K562 (cell line): ENCODE measurements around the gene CNOT6L. TPM values are rescaled to one million over a fixed set of nuclear protein-coding genes. Genes with fewer than 3 reads are reported as not detected.

Source experiments
- CTCFL ChIP-seq: IDR thresholded peaks from 2 replicates; pipeline ENCODE4 v1.6.1; 2011; ENCODE audit warnings: borderline replicate concordance, low read depth, mild to moderate bottlenecking, moderate library complexity, low read length; ENCODE audit not compliant: insufficient read depth, poor library complexity, severe bottlenecking
- FOXA3 ChIP-seq, 2 experiments: fragments of 450-650 bp in 1 of 2; sonication (generic) in 1 of 2; formaldehyde crosslinking; IDR thresholded peaks in 1 of 2; conservative IDR thresholded peaks in 1 of 2; 2 replicates each; pipeline versions ENCODE4 v1.4.0 to v1.8.0; 2020 to 2022; ENCODE audit warnings: mild to moderate bottlenecking in 2 of 2, missing genetic modification reagents in 1 of 2
- HMBOX1 ChIP-seq: sonication (generic); IDR thresholded peaks from 2 replicates; pipeline ENCODE4 v1.6.1; 2016
- KDM1A ChIP-seq, 2 experiments: fragments of 450-650 bp; IDR thresholded peaks; 2 replicates each; pipeline ENCODE4 v1.6.1; 2016; ENCODE audit warnings: mild to moderate bottlenecking in 2 of 2
- NBN ChIP-seq: fragments of 450-650 bp; IDR thresholded peaks from 2 replicates; pipeline ENCODE4 v1.6.1; 2016; ENCODE audit warnings: low read depth, mild to moderate bottlenecking
- NR2C2 ChIP-seq, 2 experiments: fragments of 200-800 bp in 1 of 2; sonication (Bioruptor generic) in 1 of 2; sonication (generic) in 1 of 2; formaldehyde crosslinking in 1 of 2; IDR thresholded peaks; 2 replicates each; pipeline versions ENCODE4 v1.6.1 to v1.8.0; 2016 to 2022; ENCODE audit warnings: mild to moderate bottlenecking in 1 of 2, missing compliant biosample characterization in 1 of 2, missing genetic modification characterization in 1 of 2, missing genetic modification reagents in 1 of 2
- NUFIP1 ChIP-seq: fragments of 450-650 bp; IDR thresholded peaks from 2 replicates; pipeline ENCODE4 v1.6.1; 2018; ENCODE audit not compliant: partially characterized antibody
- PBX2 ChIP-seq, 2 experiments: IDR thresholded peaks in 1 of 2; conservative IDR thresholded peaks in 1 of 2; 2 replicates each; pipeline ENCODE4 v1.6.1; 2016; ENCODE audit warnings: low read depth in 2 of 2, mild to moderate bottlenecking in 1 of 2, missing compliant biosample characterization in 1 of 2, missing genetic modification characterization in 1 of 2, moderate library complexity in 1 of 2
- YBX1 ChIP-seq: fragments of 450-650 bp; IDR thresholded peaks from 2 replicates; pipeline ENCODE4 v1.7.1; 2016; ENCODE audit warnings: mild to moderate bottlenecking
- ZNF41 ChIP-seq: fragments of 250-450 bp; sonication (Bioruptor Pico); conservative IDR thresholded peaks from 2 replicates; pipeline ENCODE4 v1.4.0; 2020; ENCODE audit warnings: mild to moderate bottlenecking
- polyA plus RNA-seq, 8 experiments: library from polyadenylated mRNA; depleted of rRNA in 4 of 8; stranded (reverse) in 5 of 8; unstranded in 3 of 8; fragments of >200 nt; fragmentation: Nextera tagmentation in 2 of 8; fragmentation: Illumina TruSeq in 1 of 8; extraction: Ambion mirVana in 2 of 8; extraction: Trizol in 1 of 8; gene quantifications; 2 replicates each; pipeline versions ENCODE4 v1.2.1 to v1.2.3, GENCODE V29; 2011 to 2014; ENCODE audit warnings: inconsistent platforms in 1 of 8, missing spikeins in 1 of 8
- total RNA-seq, 7 experiments: library from RNA; depleted of rRNA in 6 of 7; stranded (reverse); fragments of >200 nt in 6 of 7; fragmentation: Illumina TruSeq in 2 of 7; extraction: Trizol in 2 of 7; gene quantifications; 2 replicates each; pipeline versions ENCODE4 v1.2.1 to v1.2.3, GENCODE V29; 2011 to 2021; ENCODE audit warnings: low replicate concordance in 1 of 7

CNOT6L gene
- total and polyA plus RNA-seq, 9 of the 15 experiments (the other 6 are each of a cell fraction or from before 2014, with no cell fraction given): 3.7 to 27.9 (median 6.5) TPM

- no peak for TF ChIP-seq FOXA3 (CRISPR knock-in tag; conservative IDR thresholded peaks at IDR 0.05 in 1 of 2, IDR thresholded peaks at IDR 0.05 in 1 of 2)
- peak in 1 of 2 experiments; percentile 12; a peak in 1 of 4 replicates for TF ChIP-seq KDM1A (IDR thresholded peaks at IDR 0.05)
- TF ChIP-seq NBN: peak; percentile 55; the same call in 1 of the 2 replicates
- TF ChIP-seq HMBOX1: no peak
- TF ChIP-seq CTCFL: peak; percentile 77
- TF ChIP-seq ZNF41 (CRISPR knock-in tag): 0 out of 2 replicates have a peak, but pooled peaks have one; percentile 31
- TF ChIP-seq PBX2 (CRISPR knock-in tag; IDR thresholded peaks at IDR 0.05; ENCODE audit: low read depth): peak; percentile 81
- peak; percentile 93 for TF ChIP-seq PBX2 (tag; conservative IDR thresholded peaks at IDR 0.05; ENCODE audit: low read depth)
- TF ChIP-seq NUFIP1: no peak
- TF ChIP-seq NR2C2 (CRISPR knock-in tag; IDR thresholded peaks at IDR 0.05): no peak
- peak; percentile 53 for TF ChIP-seq NR2C2 (tag; IDR thresholded peaks at IDR 0.05)
- no peak for TF ChIP-seq YBX1
These were observed 878 bp upstream of the CNOT6L start (continued) for GRCh38 chr4:77819843-77820648.
